ENCODE data around the gene EDAR. TPM values are rescaled to one million over a fixed set of nuclear protein-coding genes. Genes with fewer than 3 reads are reported as not detected.
A peak's percentile ranks its signal among the peaks of the same experiment; 100 is the strongest.

EDAR gene
- total RNA-seq, 4 donors from 2014 or later = 0.38 to 5.0 (median 0.88) TPM; not detected in 1

DNA sequence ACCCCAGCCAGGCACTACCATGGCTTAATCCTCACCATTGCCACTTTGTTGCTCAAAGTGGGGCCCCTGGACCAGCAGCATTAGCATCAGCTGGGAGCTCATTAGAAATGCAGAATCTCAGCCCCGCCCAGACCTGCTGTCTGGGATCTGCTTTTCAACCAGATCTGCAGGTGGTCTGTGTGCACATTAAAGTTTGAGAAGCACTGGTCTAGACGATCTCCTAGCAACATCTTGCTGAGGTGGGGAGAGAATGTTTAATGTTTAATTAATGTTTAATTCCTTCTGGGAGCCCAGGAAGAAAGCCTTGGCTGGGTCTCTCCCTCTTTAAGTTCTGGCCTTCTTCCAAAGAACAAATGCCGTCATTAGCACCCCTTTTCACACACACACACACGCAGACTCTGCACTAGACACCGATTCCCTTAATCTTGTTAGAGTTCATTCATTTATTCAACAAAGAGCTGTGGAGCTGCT, 53.7 kb downstream of the EDAR start:
- H3K36me3 ChIP-seq = no peaks in the 10 kb centered on the region
- no peaks in the 10 kb centered on the region for H3K9me3 ChIP-seq
- no peak overlapping the region for H3K27ac ChIP-seq
- no peaks in the 10 kb centered on the region for H3K27me3 ChIP-seq
- TF ChIP-seq, protein P1, sequence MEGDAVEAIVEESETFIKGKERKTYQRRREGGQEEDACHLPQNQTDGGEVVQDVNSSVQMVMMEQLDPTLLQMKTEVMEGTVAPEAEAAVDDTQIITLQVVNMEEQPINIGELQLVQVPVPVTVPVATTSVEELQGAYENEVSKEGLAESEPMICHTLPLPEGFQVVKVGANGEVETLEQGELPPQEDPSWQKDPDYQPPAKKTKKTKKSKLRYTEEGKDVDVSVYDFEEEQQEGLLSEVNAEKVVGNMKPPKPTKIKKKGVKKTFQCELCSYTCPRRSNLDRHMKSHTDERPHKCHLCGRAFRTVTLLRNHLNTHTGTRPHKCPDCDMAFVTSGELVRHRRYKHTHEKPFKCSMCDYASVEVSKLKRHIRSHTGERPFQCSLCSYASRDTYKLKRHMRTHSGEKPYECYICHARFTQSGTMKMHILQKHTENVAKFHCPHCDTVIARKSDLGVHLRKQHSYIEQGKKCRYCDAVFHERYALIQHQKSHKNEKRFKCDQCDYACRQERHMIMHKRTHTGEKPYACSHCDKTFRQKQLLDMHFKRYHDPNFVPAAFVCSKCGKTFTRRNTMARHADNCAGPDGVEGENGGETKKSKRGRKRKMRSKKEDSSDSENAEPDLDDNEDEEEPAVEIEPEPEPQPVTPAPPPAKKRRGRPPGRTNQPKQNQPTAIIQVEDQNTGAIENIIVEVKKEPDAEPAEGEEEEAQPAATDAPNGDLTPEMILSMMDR (IDR thresholded peaks at IDR 0.05) = no peak
- TF ChIP-seq POLR2A (IDR thresholded peaks at IDR 0.05) = no peak
- no peak overlapping the region for H3K4me3 ChIP-seq
- peak in 1 of 3 donors; percentile 48 for DNase-seq
- H3K4me1 ChIP-seq = peaks cover 0 to 16% (median 4%) of the 10 kb centered on the region in 4 donors

DNA sequence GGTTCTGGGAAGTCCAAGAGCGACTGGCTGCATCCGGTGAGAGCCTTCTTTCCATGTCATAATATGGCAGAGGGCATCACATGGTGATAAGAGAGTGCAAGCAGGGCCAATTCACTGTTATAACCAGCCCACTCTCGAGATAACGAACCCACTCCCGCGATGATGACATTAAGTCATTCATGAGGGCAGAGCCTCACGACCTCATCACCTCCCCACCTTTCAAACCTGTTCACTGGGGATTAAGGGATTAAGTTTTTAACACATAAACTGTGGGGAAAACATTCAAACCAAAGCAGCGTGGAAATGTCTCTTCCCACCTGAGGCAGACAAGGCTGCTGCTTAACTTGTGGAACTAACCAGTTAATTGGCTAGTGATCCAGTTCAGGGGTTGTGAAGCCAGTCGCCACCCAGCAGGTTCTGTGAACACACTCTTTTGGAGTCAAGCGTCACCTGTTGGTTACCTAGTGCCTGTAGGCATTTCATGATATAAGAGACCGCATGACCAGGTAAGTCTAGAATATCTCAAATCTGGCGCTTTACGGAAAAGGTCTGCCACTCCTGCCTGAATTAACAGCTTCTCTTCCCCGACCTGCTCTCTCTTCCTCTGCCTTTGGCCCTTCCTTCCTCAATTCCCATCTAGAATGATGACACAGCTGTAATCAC, 54.3 kb downstream of the EDAR start:
- H3K4me3 ChIP-seq = no peak overlapping the region
- no peaks in the 10 kb centered on the region for H3K27me3 ChIP-seq
- no peaks in the 10 kb centered on the region for H3K36me3 ChIP-seq
- peak in 1 of 3 donors; percentile 15 for DNase-seq
- H3K9me3 ChIP-seq = no peaks in the 10 kb centered on the region
- no peak overlapping the region for H3K27ac ChIP-seq
- peaks cover 0 to 16% (median 4%) of the 10 kb centered on the region in 4 donors for H3K4me1 ChIP-seq
- TF ChIP-seq POLR2A (IDR thresholded peaks at IDR 0.05) = no peak
- TF ChIP-seq, protein P1 (IDR thresholded peaks at IDR 0.05) = no peak

DNA sequence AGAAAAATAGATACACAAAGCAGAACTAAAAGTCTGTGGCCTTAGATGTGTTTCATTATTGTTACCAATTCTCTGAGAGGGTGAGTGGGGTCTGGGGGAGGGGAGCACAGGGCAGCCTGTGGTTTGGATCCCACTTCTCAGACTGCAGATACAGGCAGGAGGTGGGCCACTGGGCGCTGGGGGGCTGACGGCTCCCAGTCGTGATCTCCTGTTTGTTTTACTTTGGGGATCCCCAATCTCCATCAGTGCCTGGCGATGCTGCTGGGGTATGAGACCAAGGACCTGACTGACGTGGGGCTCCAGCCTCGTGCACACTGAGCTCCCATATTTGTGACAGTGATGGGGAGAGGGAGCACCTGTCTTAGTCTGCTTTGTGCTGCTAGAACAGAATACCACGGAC, 54.9 kb downstream of the EDAR start:
- Histone ChIP-seq H3K4me3 (no peak overlapping the region), H3K27ac (no peak overlapping the region), H3K36me3 (no peaks in the 10 kb centered on the region), H3K27me3 (no peaks in the 10 kb centered on the region), H3K4me1 (peaks cover 0 to 16% (median 4%) of the 10 kb centered on the region in 4 donors), H3K9me3 (no peaks in the 10 kb centered on the region)
- peak in 1 of 3 donors; percentile 32 for DNase-seq
- TF ChIP-seq POLR2A (IDR thresholded peaks at IDR 0.05) = no peak
- TF ChIP-seq, protein P1 (IDR thresholded peaks at IDR 0.05) = no peak

DNA sequence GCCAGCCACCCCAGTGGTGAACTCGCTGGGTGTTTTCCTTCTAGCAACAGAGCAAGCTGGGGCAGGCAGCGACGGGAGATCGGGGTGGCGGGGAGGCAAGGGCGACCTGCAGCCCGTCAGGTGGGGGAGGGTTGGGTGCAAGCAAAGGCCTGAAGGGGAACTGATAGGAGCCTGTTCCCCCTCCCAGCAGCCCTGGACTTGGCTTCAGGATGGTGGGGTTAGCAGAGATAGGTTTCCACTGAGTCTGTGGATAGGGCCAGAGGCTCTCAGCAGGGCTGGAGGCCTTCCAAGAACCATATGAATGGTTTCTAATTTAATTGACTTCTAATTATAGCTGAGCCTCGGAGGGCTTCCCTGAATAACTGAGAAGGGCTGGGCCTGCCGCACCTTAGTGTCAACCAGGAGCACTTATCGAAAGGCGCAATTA, 55.3 kb downstream of the EDAR start:
- H3K4me3 ChIP-seq = no peak overlapping the region
- H3K9me3 ChIP-seq = no peaks in the 10 kb centered on the region
- H3K27me3 ChIP-seq = no peaks in the 10 kb centered on the region
- H3K36me3 ChIP-seq = no peaks in the 10 kb centered on the region
- TF ChIP-seq, protein P1 (IDR thresholded peaks at IDR 0.05) = no peak
- peak in 1 of 3 donors; percentile 61 for DNase-seq
- peaks cover 0 to 16% (median 4%) of the 10 kb centered on the region in 4 donors for H3K4me1 ChIP-seq
- H3K27ac ChIP-seq = no peak overlapping the region

DNA sequence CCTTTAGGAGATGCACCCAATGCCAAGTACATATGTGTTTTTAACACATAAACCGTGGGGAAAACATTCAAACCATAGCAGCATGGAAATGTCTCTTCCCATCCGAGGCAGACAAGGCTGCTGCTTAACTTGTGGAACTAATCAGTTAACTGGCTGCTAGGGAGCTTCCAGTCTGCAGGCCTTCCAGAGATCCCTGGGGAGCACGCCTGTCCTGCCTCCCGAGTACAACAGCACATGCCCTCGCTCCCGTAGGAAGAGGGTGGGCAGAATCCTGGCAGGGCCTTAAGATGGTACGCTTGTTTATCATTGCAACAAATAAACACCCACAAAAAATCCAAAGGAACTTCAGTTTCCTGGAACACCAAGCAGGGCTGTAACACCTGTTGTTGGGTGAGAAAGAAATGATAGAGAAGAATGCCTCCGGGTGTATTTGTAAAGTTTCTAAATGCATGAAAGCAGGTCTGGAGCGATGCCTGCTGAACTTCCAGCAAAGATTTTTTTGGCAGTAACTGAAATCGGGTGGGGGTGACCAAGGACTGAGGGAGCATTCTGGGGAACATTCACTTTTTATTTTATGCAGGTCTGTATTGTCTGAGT, 56.2 kb downstream of the EDAR start:
- no peak overlapping the region for H3K27ac ChIP-seq
- H3K4me1 ChIP-seq = peaks cover 0 to 16% (median 4%) of the 10 kb centered on the region in 4 donors
- H3K9me3 ChIP-seq = no peaks in the 10 kb centered on the region
- H3K4me3 ChIP-seq = no peak overlapping the region
- TF ChIP-seq, protein P1 (IDR thresholded peaks at IDR 0.05) = no peak
- no peak for TF ChIP-seq POLR2A (IDR thresholded peaks at IDR 0.05)
- no peaks in the 10 kb centered on the region for H3K36me3 ChIP-seq
- peak in 1 of 3 donors; percentile 33 for DNase-seq
- no peaks in the 10 kb centered on the region for H3K27me3 ChIP-seq

Data from Peyer's patch (tissue), 4 donors.